ENCODE results near the gene HAX1. TPM values are rescaled to one million over a fixed set of nuclear protein-coding genes. Genes with fewer than 3 reads are reported as not detected.
"Not testable (repeated sequence)": the region's sequence is repeated elsewhere in the genome, so short reads cannot be mapped to it uniquely, and the experiment has no call there.

The HAX1 gene
- total and polyA plus RNA-seq, 2 of the 8 experiments (the other 6 are each of a cell fraction or from before 2014, with no cell fraction given): 82.2 to 115 TPM

DNA sequence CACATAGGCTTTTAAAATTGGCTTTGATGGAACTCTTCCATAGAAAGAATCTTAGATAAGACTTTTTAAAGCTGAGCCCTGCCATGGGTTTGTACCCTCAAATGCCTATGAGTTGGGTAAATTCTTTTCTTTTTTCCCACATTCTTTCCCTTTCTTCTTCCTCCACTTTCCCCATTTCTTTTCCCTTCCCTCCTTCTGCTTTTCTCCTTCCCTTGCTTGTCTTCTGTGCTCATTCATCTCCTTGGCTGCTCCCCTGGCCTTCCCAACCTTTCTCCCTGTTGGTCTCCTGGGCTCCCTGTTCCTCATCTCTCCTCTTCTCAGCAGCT is 49.1 kb downstream of the HAX1 start:
- H3K14ac ChIP-seq (ENCODE audit: insufficient read length); DNase-seq (ENCODE audit: low read depth in 1 of 2, low spot score in 2 of 2); H3K9ac ChIP-seq (replicated peaks in 1 of 4; ENCODE audit: extremely low read depth in 1 of 4, low read depth in 3 of 4, low read length in 3 of 4); H2BK20ac ChIP-seq (ENCODE audit: low read length); H3K79me1 ChIP-seq (ENCODE audit: low read depth, low read length); H2AK5ac ChIP-seq (ENCODE audit: low read depth, low read length); H3K23ac ChIP-seq (ENCODE audit: insufficient read length); H4K20me1 ChIP-seq (replicated peaks in 1 of 2; ENCODE audit: control insufficient read depth in 1 of 2, insufficient read depth in 2 of 2, low read length in 2 of 2); H4K8ac ChIP-seq (ENCODE audit: extremely low read depth, insufficient read depth, low read length); H3K4me2 ChIP-seq (ENCODE audit: insufficient read depth in 1 of 2, low read depth in 2 of 2, low read length in 2 of 2); H3K4ac ChIP-seq (replicated peaks; ENCODE audit: insufficient read length, low read depth, low read length); H3K4me1 ChIP-seq (replicated peaks in 1 of 4; ENCODE audit: control insufficient read depth in 3 of 4, insufficient read depth in 4 of 4, low read length in 3 of 4); H3K9me3 ChIP-seq (ENCODE audit: insufficient read depth in 2 of 2, low read depth in 1 of 2, low read length in 1 of 2); H2BK15ac ChIP-seq (ENCODE audit: low read length); H3K79me2 ChIP-seq (ENCODE audit: control insufficient read depth in 1 of 2, insufficient read depth in 2 of 2, low read length in 2 of 2); H3K18ac ChIP-seq (ENCODE audit: extremely low read depth, low read length); H3K4me3 ChIP-seq (ENCODE audit: extremely low read depth in 1 of 4, insufficient read depth in 2 of 4, low read depth in 3 of 4, low read length in 4 of 4); H2BK120ac ChIP-seq (replicated peaks; ENCODE audit: low read depth, low read length); H3K27ac ChIP-seq (ENCODE audit: low read depth, low read length); H4K91ac ChIP-seq (replicated peaks; ENCODE audit: insufficient read length, low read length); H3K36me3 ChIP-seq (ENCODE audit: control insufficient read depth in 2 of 4, insufficient read depth in 4 of 4, low read length in 3 of 4); H2AFZ ChIP-seq (ENCODE audit: low read length); H4K5ac ChIP-seq (ENCODE audit: insufficient read length, low read depth, low read length); H2BK5ac ChIP-seq (ENCODE audit: low read depth, low read length); FAIRE-seq; H2BK12ac ChIP-seq (ENCODE audit: low read depth, low read length); H3K27me3 ChIP-seq (replicated peaks in 1 of 4; ENCODE audit: control insufficient read depth in 3 of 4, extremely low read depth in 1 of 4, insufficient read depth in 3 of 4, low read length in 3 of 4); H3K23me2 ChIP-seq (ENCODE audit: low read depth, low read length); H3K56ac ChIP-seq (replicated peaks; ENCODE audit: insufficient read length, low read depth, low read length): not testable (repeated sequence)
- POLR2A ChIA-PET (ENCODE audit: partially characterized antibody): interaction anchor here (1.0 kb wide), 1 partner anchor 17 kb away, joined by 3 read pairs; no protein-coding TSS in a partner anchor
- CTCF ChIA-PET (ENCODE audit: partially characterized antibody): interaction anchor here (1.4 to 21.7 kb wide), 3 partner anchors 16 to 45 kb away, joined by 3 to 507 read pairs (median 4); no protein-coding TSS in a partner anchor

Data from H1 (cell line).